PFSK-1 (cell line): ENCODE data around the gene NUP155.

Experiments
- FOXP2 ChIP-seq: optimal IDR thresholded peaks from 2 replicates; pipeline ENCODE3; 2011; ENCODE audit warnings: borderline replicate concordance, control low read depth, inconsistent platforms; ENCODE audit not compliant: insufficient read depth; ENCODE audit errors: extremely low read length, extremely low read depth
- POLR2AphosphoS5 ChIP-seq: IDR thresholded peaks from 2 replicates; pipeline ENCODE4 v1.6.1; 2012; ENCODE audit warnings: low read depth, mild to moderate bottlenecking, control low read depth, low read length, moderate library complexity
- REST ChIP-seq, 2 experiments: IDR thresholded peaks; 2 replicates each; pipeline versions ENCODE4 v1.6.1 to v1.8.0; 2011 to 2012; ENCODE audit warnings: low read depth in 2 of 2, low read length in 2 of 2, control low read depth in 1 of 2, inconsistent platforms in 1 of 2, mild to moderate bottlenecking in 1 of 2, moderate library complexity in 1 of 2; ENCODE audit not compliant: insufficient read depth in 1 of 2

DNA sequence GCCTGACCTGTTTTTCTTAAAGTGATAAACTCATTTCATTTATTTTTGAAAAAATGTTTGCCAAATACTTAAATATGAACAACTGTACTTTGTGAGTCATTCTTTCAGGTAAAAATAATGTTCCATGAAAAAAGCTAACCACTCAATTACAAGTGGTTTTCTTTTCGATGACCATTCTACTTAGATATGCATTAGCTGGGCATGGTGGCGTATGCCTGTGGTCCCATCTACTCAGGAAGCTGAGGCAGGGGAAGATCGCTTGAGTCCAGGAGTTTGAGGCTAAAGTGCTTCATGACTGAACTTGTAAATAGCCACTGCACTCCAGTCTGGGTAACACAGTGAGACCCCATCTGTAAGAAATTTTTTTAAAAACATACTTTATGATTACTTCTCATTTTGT, 4.2 kb upstream of the NUP155 start:
- TF ChIP-seq FOXP2: no peak
- TF ChIP-seq POLR2AphosphoS5: no peak
- TF ChIP-seq REST (IDR thresholded peaks at IDR 0.05; ENCODE audit: insufficient read depth in 1 of 2, low read depth in 2 of 2, low read length in 2 of 2): no peak
